Subcutaneous adipose tissue (tissue), 4 donors: Measurements from ENCODE around the gene BPIFB4. TPM values are rescaled to one million over a fixed set of nuclear protein-coding genes. Genes with fewer than 3 reads are reported as not detected.

Experiments used
- CTCF ChIP-seq: fragments of 450-650 bp; IDR thresholded peaks from one replicate; pipeline ENCODE4 v1.5.1; 2016; ENCODE audit warnings: low read depth, mild to moderate bottlenecking, control low read depth, antibody characterized with exemption, moderate library complexity
- total RNA-seq, 4 donors: library from RNA; depleted of rRNA; stranded (reverse); fragments of >200 nt; gene quantifications; one replicate each; pipeline ENCODE4 v1.1.0, GENCODE V29; 2016

The BPIFB4 gene
- total RNA-seq, 4 donors from 2014 or later, result not detected

DNA sequence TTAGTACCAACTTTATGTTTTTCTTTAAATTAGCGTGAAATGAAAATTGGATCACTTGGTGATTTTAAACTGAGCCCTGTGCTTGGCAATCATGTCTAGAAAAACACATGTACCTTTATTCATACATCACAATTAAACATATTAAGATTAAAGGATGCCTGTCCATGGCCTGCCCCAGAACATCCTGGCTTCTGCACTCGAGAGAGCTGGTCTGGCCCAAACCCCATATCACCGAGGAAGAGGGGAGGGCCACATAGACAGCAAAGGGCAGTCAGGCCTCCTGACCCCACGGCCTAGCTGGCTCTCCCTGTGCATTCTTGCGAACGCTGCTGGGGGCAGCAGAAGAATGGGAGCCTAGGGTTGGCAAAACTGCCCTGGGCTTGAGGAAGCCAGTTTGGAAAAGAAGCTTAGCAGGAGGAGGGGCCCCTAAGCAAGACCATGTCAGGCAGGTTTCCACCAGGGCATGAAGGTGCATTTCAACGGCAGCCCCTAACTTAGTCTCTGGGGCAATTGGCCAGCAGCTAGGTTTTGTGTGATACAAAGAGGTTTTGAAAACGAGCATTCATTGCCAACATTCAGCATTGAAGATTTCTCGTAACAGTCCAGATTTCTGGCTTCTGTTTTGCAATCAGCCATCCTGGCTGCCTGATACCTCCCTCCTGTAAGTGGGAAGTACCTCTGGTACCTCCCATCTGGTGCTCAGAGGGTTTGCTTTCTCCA lies 17.2 kb upstream of the BPIFB4 start:
- TF ChIP-seq CTCF, result no peak

- TF ChIP-seq CTCF, result no peak
Measured at GRCh38 chr20:33062825-33063149, 16.7 kb upstream of the BPIFB4 start.

- no peak for TF ChIP-seq CTCF
Measured at GRCh38 chr20:33063271-33063670, 16.2 kb upstream of the BPIFB4 start.

DNA sequence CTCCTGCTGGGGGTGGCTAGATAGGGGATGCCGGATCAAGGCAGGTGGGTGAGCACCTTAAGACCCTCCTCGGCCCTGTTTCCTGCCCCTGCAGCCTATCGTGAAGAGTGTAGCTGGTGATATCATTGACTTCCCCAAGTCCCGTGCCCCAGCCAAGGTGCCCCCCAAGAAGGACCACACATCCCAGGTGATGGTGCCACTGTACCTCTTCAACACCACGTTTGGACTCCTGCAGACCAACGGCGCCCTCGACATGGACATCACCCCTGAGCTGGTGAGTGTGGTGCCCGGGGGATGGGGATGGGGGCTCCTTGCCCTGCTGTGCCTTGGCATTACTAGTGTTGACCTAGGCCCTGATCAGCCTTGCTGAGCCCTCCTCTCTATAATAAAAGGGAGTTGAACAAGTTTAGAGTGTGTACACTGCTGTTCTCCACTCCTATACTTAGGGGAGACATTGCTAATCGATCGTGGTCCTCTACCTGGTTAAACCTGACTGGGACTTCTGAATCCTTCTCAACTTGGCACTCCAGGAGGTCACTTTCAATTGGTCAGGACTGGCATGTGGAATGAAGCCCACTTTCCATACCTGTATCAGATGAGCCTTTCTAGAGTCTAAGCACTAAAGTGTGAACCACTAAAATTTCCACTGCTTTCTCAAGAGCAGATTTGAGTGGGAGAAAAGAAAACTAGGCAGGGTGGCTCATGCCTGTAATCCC lies 14.7 kb upstream of the BPIFB4 start:
- no peak for TF ChIP-seq CTCF

GRCh38 chr20:33065785-33066184 lies 13.7 kb upstream of the BPIFB4 start:
- TF ChIP-seq CTCF, result no peak

DNA sequence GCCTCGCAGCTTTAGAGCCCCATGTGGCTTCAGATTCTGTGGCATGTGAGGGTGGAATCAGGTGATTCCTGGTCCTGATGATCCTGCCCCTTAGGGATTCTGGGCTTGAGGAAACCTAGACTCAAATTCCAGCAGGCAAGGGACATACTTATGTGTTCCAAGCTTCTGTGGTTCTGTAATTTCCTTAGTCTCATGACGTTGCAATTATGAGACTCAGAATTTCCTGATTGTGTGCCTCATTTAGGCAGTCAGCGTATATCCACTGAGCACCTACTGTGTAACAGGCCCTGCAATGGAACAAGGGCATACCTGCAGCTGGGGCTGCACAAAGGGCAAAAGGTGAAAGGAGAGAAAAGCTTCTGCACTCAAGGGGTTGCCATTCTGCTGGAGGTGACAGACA lies 11.6 kb upstream of the BPIFB4 start:
- TF ChIP-seq CTCF, result no peak

GRCh38 chr20:33068251-33068939 lies 11.0 kb upstream of the BPIFB4 start:
- no peak for TF ChIP-seq CTCF
